HG03571 (cell line): ENCODE results near the gene PLCB1.
"Not testable (repeated sequence)": the region's sequence is repeated elsewhere in the genome, so short reads cannot be mapped to it uniquely, and the experiment has no call there.

Experiments
- ATAC-seq: cut with Tn5 transposase; IDR thresholded peaks from one replicate; pipeline ENCODE4 v1.9.1; 2021; ENCODE audit not compliant: unreplicated experiment

Gene PLCB1

DNA sequence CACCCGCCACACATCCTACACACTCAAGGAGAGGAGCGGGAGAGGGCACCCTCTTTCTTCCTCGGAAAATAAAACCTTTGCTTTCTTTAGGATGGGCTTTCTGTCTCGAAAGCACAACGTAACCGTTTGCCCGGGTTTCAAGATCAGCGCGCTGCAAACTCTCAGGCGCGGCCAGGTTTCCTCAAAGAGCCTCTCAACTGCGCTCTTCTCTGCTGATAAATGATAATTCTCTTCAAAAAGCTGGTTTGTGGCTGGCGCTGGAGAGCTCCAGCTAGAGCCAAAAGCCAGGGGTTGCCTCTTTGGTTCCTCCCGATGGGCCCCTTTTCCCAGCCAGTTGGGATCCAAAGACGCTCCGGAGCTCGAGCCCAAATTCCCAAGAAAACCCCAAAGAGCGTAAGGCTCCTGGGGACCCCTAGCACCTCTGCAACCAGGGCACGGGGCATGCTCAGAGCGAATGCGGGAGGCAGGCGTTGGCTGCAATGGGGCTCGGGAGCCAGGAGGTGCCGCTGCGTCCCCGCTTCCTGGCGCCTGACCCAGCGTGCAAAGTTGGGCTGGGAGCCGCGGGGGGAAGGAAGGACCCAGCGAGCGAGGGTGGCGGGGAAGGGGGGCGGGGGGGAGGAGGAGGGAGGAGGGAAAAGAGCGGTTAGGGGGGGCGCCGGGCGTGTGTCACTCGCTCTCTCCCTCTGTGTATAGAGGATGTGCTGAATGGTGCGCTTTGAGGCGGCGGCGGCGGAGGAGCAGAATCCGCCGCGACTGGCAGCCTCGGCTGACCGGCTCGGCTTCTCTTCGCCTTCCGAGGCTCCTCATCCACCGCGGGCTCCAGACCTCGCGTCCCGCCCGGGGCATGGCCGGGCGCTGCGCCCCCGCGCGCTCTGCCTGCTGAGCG lies at the start of gene PLCB1:
PLCB1 (plus strand) TSS at position 669 of the 886 bp plus-strand sequence. CDS start 386 bp downstream, outside the sequence.
- peak; percentile 77 for ATAC-seq

DNA sequence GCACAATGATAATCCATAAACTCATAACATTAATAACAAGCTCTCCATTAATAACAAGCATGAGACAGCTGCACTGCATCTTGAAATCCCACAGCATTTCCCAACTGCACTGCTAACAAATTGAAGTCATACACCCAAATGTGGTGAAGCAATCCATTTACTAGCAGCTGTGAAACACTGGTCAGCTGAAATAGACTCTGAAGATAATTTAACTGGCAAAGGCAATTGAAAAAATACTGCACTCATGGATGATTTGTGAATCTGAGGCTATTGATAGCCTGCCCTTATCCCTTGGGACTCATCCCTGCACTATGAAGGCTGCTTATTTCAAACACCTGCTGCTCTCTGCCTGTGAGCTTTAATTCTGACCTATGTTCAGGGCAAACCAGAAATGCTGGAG lies 49.1 kb upstream of the PLCB1 start:
- no peak for ATAC-seq

DNA sequence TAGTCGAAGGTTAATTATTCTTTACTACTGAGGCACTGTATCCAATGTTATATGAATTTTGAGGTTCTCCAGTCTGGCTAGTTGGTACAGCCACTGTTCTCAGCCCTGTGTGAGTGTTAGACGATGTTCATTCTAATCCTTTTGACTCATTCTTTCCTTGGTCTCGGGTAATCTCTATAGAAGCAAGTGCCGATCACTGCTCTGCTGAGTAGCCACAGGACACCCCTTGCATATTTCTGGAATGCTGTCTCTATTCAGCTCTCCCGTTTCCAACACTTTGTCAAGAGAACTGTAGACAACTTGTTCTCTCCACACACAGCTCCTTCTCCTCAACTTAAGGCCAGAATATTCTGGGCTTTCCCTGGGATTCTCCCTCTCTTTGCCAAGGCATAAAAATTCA lies 42.4 kb upstream of the PLCB1 start:
- ATAC-seq = no peak

DNA sequence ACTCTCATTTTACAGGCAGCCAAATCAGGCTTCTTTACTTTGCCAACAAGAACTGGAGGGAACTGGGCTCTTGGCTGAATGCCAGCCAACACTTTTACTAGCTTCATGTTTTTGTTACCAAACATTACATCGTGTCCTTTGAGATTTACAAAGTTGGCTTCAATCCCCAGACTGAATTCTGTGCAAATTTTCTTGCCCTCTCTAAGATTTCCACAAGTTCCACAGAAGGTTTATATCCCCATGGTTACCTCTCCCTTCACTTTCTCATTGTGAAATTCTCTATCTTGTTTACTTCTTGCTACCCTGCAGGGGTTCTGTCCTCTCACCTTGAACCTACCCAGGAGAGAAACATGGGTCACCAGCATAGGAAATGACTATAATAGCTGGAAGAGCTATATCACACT lies 37.6 kb upstream of the PLCB1 start:
- no peak for ATAC-seq

DNA sequence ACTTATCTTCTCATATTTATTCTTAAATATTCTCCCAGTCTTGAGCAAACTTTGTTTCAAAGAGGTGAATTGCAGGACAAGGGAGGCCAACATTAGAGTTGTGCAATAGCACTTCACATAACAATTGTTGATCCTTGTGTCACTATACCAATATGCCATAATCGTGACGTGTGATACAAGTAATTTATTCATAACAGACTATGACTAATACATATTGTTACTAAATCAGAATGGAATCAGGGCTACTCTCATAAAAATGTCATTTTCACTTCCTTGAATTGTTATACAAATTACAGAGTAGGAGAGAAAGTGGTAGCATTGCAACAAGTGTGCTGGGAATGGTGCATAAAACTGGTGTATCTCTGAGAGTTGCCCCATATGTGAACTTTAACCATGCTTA lies 37.2 kb upstream of the PLCB1 start:
- no peak for ATAC-seq

DNA sequence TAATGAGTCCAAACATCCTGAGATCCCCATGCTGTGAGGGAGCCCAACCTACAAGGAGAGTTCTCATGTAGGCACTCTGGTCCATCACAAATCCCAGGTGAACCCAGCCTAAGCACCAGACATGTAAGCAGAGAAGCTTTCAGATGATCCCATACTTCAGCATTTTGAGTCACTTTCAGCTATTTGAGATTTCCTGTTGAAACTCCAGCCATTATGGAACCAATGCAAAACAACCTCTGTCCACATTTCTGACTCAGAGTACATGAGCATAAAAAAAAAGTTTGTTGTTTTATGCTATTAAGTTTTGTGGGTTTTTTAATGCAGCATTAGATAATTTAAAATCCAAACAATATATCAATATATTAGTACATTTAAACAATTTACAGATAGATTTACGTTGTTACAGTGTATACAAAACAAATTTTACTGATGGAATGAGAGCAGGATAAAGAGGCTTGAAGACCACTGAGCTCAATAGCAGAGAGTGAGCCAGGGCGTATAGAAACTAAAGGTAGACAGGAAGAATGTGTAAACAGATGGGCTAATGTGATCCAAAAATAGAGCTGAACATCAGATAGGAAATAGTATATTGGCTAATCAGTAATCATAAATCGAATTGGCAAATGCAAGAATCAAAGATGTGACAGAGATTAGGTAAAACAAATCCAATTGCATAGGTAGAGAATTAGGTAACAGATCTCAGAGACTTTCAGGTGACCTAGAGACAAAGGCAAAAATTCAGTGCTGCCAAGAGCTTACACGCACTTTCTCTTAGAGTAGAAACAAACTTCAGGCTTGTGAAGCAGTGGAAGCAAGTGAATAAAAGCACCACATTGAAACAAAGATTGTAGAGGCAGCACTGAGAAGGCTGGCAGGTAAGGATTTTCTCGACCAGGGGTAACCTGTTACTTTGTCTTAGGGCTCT lies 36.2 kb upstream of the PLCB1 start:
- no peak for ATAC-seq

DNA sequence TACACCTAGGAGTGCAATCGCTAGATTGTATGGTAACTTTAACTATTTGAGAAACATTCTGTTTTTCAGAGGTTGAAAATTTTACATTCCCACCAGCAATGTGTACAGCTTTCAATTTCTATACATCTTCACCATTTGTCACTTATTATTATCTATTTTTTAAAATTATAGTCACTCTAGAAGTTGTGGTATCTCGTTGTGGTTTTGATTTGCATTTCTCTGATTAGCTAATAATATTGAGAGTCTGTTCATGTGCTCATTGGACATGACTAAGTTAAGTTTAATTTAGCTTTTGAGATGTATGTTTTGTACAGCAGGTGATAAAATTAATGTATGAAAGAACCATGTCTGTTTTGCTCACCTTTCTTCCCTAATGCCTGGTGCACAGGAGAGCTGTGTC lies 34.8 kb upstream of the PLCB1 start:
- ATAC-seq = no peak

DNA sequence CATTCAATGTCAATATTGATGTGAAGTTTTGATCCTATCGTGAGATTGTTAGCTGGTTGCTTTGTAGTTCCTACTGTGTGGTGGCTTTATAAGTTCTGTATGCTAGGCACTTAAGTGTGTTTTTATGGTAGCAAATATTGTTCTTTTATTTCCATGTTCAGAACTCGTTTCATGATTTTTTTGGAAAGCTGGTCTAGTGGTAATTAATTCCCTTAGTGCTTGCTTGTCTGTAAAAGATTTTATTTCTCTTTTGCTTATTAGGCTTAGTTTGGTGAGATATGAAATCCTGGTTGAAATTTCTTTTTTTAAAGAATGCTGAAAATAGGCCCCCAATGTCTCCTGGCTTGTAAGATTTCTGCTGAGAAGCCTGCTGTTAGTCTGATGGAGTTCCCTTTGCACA lies 27.8 kb upstream of the PLCB1 start:
- no peak for ATAC-seq

DNA sequence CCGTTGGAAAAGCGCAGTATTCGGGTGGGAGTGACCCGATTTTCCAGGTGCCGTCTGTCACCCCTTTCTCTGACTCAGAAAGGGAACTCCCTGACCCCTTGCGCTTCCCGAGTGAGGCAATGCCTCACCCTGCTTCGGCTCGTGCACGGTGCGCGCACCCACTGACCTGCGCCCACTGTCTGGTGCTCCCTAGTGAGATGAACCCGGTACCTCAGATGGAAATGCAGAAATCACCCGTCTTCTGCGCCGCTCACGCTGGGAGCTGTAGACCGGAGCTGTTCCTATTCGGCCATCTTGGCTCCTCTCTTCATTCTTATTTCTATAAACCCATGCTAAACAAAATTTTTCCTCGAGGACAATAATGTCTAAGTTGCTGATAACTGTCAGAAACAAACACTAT lies 17.5 kb upstream of the PLCB1 start:
- not testable (repeated sequence) for ATAC-seq

DNA sequence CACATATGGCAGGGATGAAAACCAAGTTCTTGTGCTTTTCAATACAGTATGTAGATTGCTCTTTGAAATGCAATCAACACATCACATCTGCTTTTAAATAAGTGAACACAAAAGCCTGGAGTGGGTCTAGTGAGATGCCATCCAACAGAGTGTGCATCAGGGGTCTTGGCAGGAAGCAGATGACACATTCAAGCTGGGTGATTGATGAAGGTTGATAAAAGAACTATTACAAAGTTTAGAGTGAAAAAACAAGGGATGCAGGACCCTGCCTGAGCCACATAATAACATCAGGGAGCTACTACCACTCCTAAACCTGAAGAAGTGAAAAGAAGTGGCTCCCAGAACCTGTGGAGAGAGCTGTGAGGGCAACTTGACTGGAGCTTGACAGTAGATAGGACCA lies 16.6 kb upstream of the PLCB1 start:
- ATAC-seq = no peak

DNA sequence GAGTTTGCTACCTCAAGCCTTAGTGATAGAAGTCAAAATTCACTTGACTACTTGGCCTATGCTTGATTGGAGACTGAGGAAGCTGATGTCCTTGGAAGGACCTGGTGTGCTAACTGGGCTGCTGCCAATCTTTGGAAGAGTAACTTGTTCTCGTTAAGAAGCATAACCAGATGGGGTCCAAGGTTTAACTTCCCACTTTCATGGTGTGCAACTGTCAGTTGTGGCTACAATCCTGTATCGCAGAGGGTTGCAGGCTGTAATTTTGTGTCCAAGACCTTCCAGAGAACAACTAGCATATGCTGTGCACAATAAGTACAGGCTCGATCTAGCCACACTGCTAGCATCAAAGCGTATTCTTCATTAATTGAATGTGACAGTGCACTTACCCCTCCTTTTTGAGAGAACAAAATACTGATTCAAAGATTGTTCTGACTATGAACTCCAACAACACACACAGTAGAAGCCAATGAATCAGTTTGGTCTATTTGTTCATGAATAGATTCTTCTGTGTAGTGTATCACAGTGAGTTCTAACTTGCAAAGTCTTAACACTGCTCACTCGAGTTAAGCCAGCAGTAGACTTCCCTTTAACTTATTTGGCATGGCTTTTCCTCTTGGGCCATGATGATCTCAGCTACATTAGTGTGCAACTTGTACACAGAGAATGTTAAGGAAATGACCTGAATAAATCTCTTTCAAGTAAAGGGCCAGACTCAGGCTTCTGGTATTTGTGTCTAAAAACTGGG lies 15.8 kb upstream of the PLCB1 start:
- ATAC-seq = no peak

DNA sequence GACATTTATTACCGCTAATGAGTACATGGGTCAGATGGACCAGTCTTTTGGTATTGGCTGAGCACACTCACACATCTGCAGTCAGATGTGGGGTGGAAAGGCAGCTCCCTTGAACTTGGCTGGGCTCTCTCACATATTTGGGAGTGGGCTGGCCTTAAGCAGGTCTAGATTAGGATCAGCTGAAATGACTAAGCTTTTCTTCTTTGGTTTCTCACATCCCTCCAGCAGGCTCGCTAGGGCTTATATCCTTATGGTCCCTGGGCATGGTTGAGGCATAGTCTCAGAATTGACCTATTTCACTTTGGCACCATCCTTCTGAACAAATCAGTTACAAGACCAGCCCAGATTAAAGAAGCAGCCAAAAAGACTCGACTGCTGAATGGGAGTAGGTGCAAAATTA lies 14.4 kb upstream of the PLCB1 start:
- no peak for ATAC-seq

DNA sequence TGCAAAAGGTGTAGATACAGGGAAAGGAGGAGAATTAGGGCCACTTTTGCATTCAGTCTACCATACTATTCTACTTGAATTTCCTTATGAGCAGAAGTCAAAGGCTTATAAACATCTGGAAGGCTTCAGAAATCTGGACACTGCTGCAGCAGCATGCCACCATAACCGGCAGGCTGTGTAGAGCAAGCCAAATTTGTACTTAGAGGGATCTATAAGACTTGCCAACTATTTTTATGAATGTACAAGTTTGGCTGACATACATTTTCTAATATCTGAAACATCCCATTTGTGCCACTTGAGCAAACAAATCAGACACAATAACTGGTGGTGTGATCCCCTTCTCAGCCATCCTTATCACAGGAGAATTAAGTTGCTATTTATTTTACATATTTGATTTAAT lies 14.0 kb upstream of the PLCB1 start:
- no peak for ATAC-seq

DNA sequence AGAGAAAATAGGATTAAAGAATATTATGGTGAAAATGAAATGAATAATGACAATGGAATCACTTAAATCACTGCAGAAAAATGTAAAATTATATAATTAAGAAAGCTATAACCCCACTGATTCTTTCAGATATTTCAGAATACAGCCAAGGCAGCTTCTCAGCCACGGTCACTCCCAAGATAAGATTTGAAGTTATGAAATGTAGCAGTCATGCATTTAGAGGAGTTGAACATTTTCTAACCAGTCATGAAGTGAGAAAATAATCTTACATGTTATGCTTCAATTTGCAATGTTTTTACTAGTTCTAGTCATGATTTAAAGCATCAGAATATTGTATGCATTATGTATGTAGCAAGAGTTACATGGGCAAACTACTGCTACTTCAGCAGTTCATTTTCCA lies 13.3 kb upstream of the PLCB1 start:
- no peak for ATAC-seq

DNA sequence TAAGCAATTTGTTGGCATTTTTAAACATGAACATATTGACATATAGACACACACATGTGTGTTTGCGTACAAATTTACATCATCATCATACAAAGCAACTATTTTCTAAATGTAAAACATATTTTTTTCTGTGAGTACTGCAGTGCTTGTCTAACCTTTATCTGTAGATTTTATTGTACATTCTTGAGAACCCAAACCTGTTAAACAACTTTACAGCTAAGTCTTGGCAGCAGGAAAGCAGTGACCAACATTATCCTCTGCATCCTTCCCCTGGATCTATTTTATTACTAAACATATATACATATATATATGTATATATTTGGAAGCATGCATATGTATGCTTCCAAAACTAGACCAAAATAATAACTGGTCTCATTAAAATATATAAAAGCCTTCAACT lies 10.4 kb upstream of the PLCB1 start:
- no peak for ATAC-seq

DNA sequence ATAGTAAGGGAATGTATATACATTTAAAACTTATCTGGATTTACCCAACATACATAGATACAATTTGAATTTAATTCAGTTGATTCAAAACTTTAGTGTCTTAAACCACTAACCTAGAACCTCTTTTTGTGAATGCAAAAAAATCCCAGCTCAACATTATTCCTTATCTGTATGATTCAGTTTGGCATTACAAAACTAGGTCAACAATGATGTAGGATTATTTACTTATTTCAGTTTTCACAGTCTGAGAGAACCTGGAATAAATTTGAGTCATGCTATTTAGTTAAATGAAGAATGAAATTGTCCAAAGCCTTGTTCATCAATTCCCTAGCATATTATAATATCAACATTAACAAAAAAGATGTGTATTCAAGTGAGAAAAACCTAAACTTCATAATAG lies 7.4 kb upstream of the PLCB1 start:
- ATAC-seq = no peak

DNA sequence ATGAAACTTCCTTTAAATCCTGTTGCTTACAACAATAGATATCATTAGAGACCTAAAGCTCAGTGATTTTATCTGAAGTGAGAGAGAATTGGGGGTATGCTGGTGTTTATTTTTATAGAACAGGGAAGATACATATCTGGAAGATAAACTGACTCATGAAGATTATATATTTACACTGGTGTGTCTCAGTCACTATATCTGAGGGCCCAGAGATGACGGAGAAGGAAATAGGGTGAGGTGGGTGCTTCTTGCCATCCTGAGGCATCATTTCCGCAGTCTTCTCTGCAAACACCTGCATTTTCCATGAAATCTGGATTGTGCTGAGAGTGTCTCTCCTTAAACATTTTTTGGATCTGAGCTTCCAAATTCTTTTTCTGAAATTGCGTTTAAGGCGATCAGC lies 5.9 kb upstream of the PLCB1 start:
- no peak for ATAC-seq

DNA sequence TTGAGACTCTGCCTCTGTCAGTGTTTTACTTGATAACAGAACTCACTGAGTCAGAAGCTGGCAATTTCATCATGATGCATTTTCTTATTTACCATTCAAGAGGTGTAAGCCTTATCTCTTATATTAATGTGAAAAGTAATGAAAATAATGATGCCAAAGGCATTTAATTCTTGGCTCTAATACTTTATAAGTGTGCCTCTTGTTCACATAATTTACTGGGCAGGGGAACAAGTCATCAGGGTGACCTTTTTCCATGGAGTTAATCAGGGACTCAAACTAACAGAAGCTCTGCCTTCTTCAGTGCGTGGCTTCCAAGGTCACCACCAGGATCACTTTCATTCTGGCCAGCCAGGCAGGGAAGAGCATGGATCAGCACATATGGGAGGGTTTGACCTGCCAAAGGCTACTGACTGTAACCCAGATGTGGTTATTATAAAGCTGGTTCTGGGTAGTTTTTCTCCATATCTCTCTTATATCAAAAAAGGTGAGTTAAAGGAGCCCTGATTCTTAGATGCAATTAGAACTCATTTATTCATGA lies 5.2 kb upstream of the PLCB1 start:
- ATAC-seq = no peak

DNA sequence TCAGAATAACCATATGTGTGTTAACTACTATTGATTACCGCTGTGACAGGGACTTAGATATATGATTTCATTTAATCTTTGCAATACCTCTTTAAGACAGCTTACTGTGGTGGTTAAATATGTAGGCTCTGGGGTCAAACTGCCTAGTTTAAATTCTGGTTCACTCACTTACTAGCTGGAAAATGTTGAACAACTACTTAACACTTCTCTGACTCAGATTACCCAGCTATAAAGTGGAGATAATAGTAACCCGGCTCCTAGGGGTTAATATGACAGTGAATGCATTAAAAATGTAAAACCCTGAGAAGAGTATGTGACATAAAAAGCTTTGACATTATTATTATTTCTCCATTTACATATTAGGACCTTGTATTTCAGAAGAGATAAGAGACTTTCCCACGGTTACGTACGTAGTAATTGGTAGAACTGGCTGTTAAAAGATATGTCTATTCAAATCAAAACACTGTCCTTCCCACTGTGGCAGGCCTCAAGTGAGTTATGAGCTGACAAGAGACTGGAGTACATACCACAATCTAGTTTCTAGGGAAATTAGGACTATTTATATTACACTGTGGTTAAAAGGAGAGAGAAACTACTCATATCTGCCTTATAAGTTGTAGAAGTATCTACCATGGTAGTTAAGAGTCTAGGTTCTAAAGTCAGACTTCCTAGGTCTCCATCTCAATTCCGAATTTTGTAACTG lies 4.4 kb upstream of the PLCB1 start:
- ATAC-seq = peak; percentile 70

DNA sequence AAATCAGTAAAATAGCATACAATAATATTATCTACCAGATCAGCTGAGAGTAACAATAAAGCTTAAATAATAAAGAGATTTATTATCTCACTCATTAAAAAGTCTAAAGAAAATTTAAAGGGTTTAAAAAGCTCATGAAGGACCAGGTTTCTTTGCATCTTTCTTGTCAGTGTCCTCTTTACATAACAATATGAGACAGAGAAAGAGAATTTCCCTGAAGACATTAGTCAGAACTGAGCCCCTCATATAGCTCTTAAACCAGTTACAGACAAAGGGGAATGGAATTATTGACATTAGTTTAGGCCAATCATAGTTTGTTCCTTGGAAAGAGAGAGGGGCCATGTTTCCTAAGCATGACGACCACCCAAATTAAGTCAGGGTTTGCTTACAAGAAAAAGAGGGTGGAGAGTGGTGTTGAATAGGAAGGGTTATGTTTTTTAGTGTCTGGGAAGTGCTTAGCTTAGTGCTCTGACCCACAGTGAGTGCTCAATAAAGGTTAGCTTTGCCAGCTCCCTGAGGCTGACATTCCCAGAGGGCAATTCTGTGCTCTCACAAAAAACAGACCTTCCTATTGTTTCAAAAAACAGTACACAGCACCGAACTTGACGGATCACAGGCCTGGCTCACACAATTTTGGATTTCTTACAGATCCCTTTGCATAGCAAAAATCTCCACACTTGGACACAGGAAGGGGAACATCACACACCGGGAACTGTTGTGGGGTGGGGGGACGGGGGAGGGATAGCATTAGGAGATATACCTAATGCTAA lies 3.6 kb upstream of the PLCB1 start:
- no peak for ATAC-seq
